ENCODE results near the gene SERPINA7. TPM values are rescaled to one million over a fixed set of nuclear protein-coding genes. Genes with fewer than 3 reads are reported as not detected.
"Not testable (repeated sequence)": the region's sequence is repeated elsewhere in the genome, so short reads cannot be mapped to it uniquely, and the experiment has no call there.

SERPINA7 gene
- total and polyA plus RNA-seq, 5 donors: not detected

GRCh38 chrX:106014119-106014775 is 24.3 kb downstream of the SERPINA7 start:
- intact Hi-C loops (cut with DNase I): no loop called here
- H3K9me3 ChIP-seq (ENCODE audit: control insufficient read depth, low read length): no peaks in the 10 kb centered on the region
- no peaks in the 10 kb centered on the region for H3K27me3 ChIP-seq (ENCODE audit: control insufficient read depth, insufficient read depth)
- no peak overlapping the region for H3K4me3 ChIP-seq (ENCODE audit: low read length)
- ATAC-seq (no peak), DNase-seq (no peak)
- 56% methylated on average over 1 of the region's 1 CpG for WGBS
- H3K4me1 ChIP-seq (ENCODE audit: control insufficient read depth, insufficient read depth, low read length): no peaks in the 10 kb centered on the region
- no peak overlapping the region for H3K27ac ChIP-seq (ENCODE audit: low read length)

GRCh38 chrX:106009145-106009544 is 29.4 kb downstream of the SERPINA7 start:
- DNase-seq: no peak
- no peak overlapping the region for H3K27ac ChIP-seq (ENCODE audit: low read length)
- no peaks in the 10 kb centered on the region for H3K9me3 ChIP-seq (ENCODE audit: control insufficient read depth, low read length)
- intact Hi-C loops (cut with DNase I): no loop called here
- no peaks in the 10 kb centered on the region for H3K4me1 ChIP-seq (ENCODE audit: control insufficient read depth, insufficient read depth, low read length)
- ATAC-seq: no peak
- WGBS: 72% methylated on average over 5 of the region's 5 CpGs
- H3K27me3 ChIP-seq (ENCODE audit: control insufficient read depth, insufficient read depth): no peaks in the 10 kb centered on the region
- no peak overlapping the region for H3K4me3 ChIP-seq (ENCODE audit: low read length)

GRCh38 chrX:106007815-106008214 is 30.7 kb downstream of the SERPINA7 start:
- 15% methylated on average over 1 of the region's 1 CpG for WGBS
- Histone ChIP-seq H3K9me3 (ENCODE audit: control insufficient read depth, low read length) (no peaks in the 10 kb centered on the region), H3K4me3 (ENCODE audit: low read length) (no peak overlapping the region), H3K27me3 (ENCODE audit: control insufficient read depth, insufficient read depth) (no peaks in the 10 kb centered on the region), H3K4me1 (ENCODE audit: control insufficient read depth, insufficient read depth, low read length) (no peaks in the 10 kb centered on the region), H3K27ac (ENCODE audit: low read length) (no peak overlapping the region)
- ATAC-seq (no peak), DNase-seq (no peak)
- intact Hi-C loops (cut with DNase I): no loop called here

- ATAC-seq: no peak
- H3K27me3 ChIP-seq (ENCODE audit: control insufficient read depth, insufficient read depth): no peaks in the 10 kb centered on the region
- H3K27ac ChIP-seq (ENCODE audit: low read length): no peak overlapping the region
- no peaks in the 10 kb centered on the region for H3K9me3 ChIP-seq (ENCODE audit: control insufficient read depth, low read length)
- no peak overlapping the region for H3K4me3 ChIP-seq (ENCODE audit: low read length)
- intact Hi-C loops (cut with DNase I): no loop called here
- no peaks in the 10 kb centered on the region for H3K4me1 ChIP-seq (ENCODE audit: control insufficient read depth, insufficient read depth, low read length)
- 25% methylated on average over 2 of the region's 2 CpGs for WGBS
- no peak for DNase-seq
Measured at GRCh38 chrX:106005684-106006083, 32.8 kb downstream of the SERPINA7 start.

GRCh38 chrX:106000609-106001008 is 37.9 kb downstream of the SERPINA7 start:
- WGBS: 84% methylated on average over 5 of the region's 5 CpGs

GRCh38 chrX:106000203-106000602 is 38.3 kb downstream of the SERPINA7 start:
- intact Hi-C loops (cut with DNase I): no loop called here
- H3K4me3 ChIP-seq (ENCODE audit: low read length): no peak overlapping the region

More at GRCh38 chrX:106000609-106001008, 37.9 kb downstream of the SERPINA7 start:
- ATAC-seq; intact Hi-C loops (cut with DNase I); H3K4me3 ChIP-seq (ENCODE audit: low read length); H3K4me1 ChIP-seq (ENCODE audit: control insufficient read depth, insufficient read depth, low read length); DNase-seq; H3K9me3 ChIP-seq (ENCODE audit: control insufficient read depth, low read length); H3K27me3 ChIP-seq (ENCODE audit: control insufficient read depth, insufficient read depth); H3K27ac ChIP-seq (ENCODE audit: low read length): not testable (repeated sequence)

GRCh38 chrX:105999294-105999693 is 39.2 kb downstream of the SERPINA7 start:
- ATAC-seq (no peak), DNase-seq (no peak)
- Histone ChIP-seq H3K9me3 (ENCODE audit: control insufficient read depth, low read length) (no peaks in the 10 kb centered on the region), H3K4me3 (ENCODE audit: low read length) (no peak overlapping the region), H3K27ac (ENCODE audit: low read length) (no peak overlapping the region), H3K27me3 (ENCODE audit: control insufficient read depth, insufficient read depth) (no peaks in the 10 kb centered on the region), H3K4me1 (ENCODE audit: control insufficient read depth, insufficient read depth, low read length) (no peaks in the 10 kb centered on the region)
- intact Hi-C loops (cut with DNase I): no loop called here
- 72% methylated on average over 1 of the region's 1 CpG for WGBS

More at GRCh38 chrX:106000203-106000602, 38.3 kb downstream of the SERPINA7 start:
- H3K27ac ChIP-seq (ENCODE audit: low read length): no peak overlapping the region
- H3K4me1 ChIP-seq (ENCODE audit: control insufficient read depth, insufficient read depth, low read length): no peaks in the 10 kb centered on the region
- DNase-seq (no peak), ATAC-seq (no peak)
- H3K27me3 ChIP-seq (ENCODE audit: control insufficient read depth, insufficient read depth): no peaks in the 10 kb centered on the region
- H3K9me3 ChIP-seq (ENCODE audit: control insufficient read depth, low read length): no peaks in the 10 kb centered on the region

GRCh38 chrX:105988487-105988886 is 50.0 kb downstream of the SERPINA7 start:
- H3K27ac ChIP-seq (ENCODE audit: low read length); intact Hi-C loops (cut with DNase I); H3K4me1 ChIP-seq (ENCODE audit: control insufficient read depth, insufficient read depth, low read length); DNase-seq; H3K9me3 ChIP-seq (ENCODE audit: control insufficient read depth, low read length); H3K27me3 ChIP-seq (ENCODE audit: control insufficient read depth, insufficient read depth); ATAC-seq; H3K4me3 ChIP-seq (ENCODE audit: low read length): not testable (repeated sequence)
- WGBS: 72% methylated on average over 5 of the region's 5 CpGs

Other genes with a start within 250 kb of the SERPINA7 start
- under 1 TPM; 0.29 to 0.91 (median 0.67) TPM for gene NRK, start 216.2 kb downstream of the SERPINA7 start, total RNA-seq
- 0.14 TPM for gene NRK, start 216.2 kb downstream of the SERPINA7 start, polyA plus RNA-seq
- gene PWWP3B, start 129.6 kb upstream of the SERPINA7 start, total RNA-seq: 10 to 100 TPM in 2 of 4 donors, 1 to 10 TPM in 2; 5.3 to 10.9 (median 9.7) TPM
- gene PWWP3B, start 129.6 kb upstream of the SERPINA7 start, polyA plus RNA-seq: 3.9 TPM